ENCODE measurements around the gene TLX1.

Gene TLX1

GRCh38 chr10:101133489-101134298 lies 2.6 kb downstream of the TLX1 start:
- no peak for DNase-seq
- Histone ChIP-seq H3F3A (ENCODE audit: insufficient read depth, low read length) (no peaks in the 10 kb centered on the region), H3K27ac (ENCODE audit: low read length) (no peak overlapping the region), H3K27me3 (replicated peaks; ENCODE audit: insufficient read depth, low read length) (peaks cover 88% of the 10 kb centered on the region), H3K4me2 (ENCODE audit: low read depth, low read length) (no peak overlapping the region), H3K9me2 (replicated peaks; ENCODE audit: insufficient read depth, low read length) (no peaks in the 10 kb centered on the region), H3K9me3 (replicated peaks; ENCODE audit: insufficient read depth, low read length) (no peaks in the 10 kb centered on the region), H3K36me3 (replicated peaks; ENCODE audit: insufficient read depth, low read length) (no peaks in the 10 kb centered on the region), H3K9ac (ENCODE audit: low read length) (no peak overlapping the region), H2AFZ (ENCODE audit: low read length) (no peak overlapping the region), H3K79me2 (ENCODE audit: low read length) (no peaks in the 10 kb centered on the region), H3K4me1 (ENCODE audit: low read length) (no peaks in the 10 kb centered on the region), H4K20me1 (ENCODE audit: insufficient read depth, low read length) (no peaks in the 10 kb centered on the region), H3K4me3 (ENCODE audit: low read length) (no peak overlapping the region)
- no peak for TF ChIP-seq EZH2 (optimal IDR thresholded peaks at IDR 0.05; ENCODE audit: low read depth, low read length)

- no peaks in the 10 kb centered on the region for H4K20me1 ChIP-seq (ENCODE audit: insufficient read depth, low read length)
- no peaks in the 10 kb centered on the region for H3K9me2 ChIP-seq (replicated peaks; ENCODE audit: insufficient read depth, low read length)
- H3K27me3 ChIP-seq (replicated peaks; ENCODE audit: insufficient read depth, low read length): peaks cover 82% of the 10 kb centered on the region
- no peak overlapping the region for H2AFZ ChIP-seq (ENCODE audit: low read length)
- no peaks in the 10 kb centered on the region for H3K4me1 ChIP-seq (ENCODE audit: low read length)
- H3F3A ChIP-seq (ENCODE audit: insufficient read depth, low read length): no peaks in the 10 kb centered on the region
- H3K79me2 ChIP-seq (ENCODE audit: low read length): no peaks in the 10 kb centered on the region
- no peak for TF ChIP-seq CTCF (IDR thresholded peaks at IDR 0.05; ENCODE audit: low read length)
- TF ChIP-seq EZH2 (optimal IDR thresholded peaks at IDR 0.05; ENCODE audit: low read depth, low read length): peak; percentile 68
- no peaks in the 10 kb centered on the region for H3K36me3 ChIP-seq (replicated peaks; ENCODE audit: insufficient read depth, low read length)
- H3K9me3 ChIP-seq (replicated peaks; ENCODE audit: insufficient read depth, low read length): no peaks in the 10 kb centered on the region
- peak overlapping the region; percentile 34; the same call in 1 of the 2 replicates for H3K4me2 ChIP-seq (ENCODE audit: low read depth, low read length)
- no peak for DNase-seq
- no peak overlapping the region for H3K27ac ChIP-seq (ENCODE audit: low read length)
- H3K9ac ChIP-seq (ENCODE audit: low read length): no peak overlapping the region
- H3K4me3 ChIP-seq (ENCODE audit: low read length): no peak overlapping the region
These were observed 3.4 kb downstream of the TLX1 start for GRCh38 chr10:101134299-101135127.

GRCh38 chr10:101135141-101136006 lies 4.3 kb downstream of the TLX1 start:
- peaks cover 79% of the 10 kb centered on the region for H3K27me3 ChIP-seq (replicated peaks; ENCODE audit: insufficient read depth, low read length)
- no peaks in the 10 kb centered on the region for H3F3A ChIP-seq (ENCODE audit: insufficient read depth, low read length)
- H4K20me1 ChIP-seq (ENCODE audit: insufficient read depth, low read length): no peaks in the 10 kb centered on the region
- H3K9ac ChIP-seq (ENCODE audit: low read length): no peak overlapping the region
- H3K4me3 ChIP-seq (ENCODE audit: low read length): no peak overlapping the region
- no peak overlapping the region for H3K27ac ChIP-seq (ENCODE audit: low read length)
- H3K4me2 ChIP-seq (ENCODE audit: low read depth, low read length): peak overlapping the region; percentile 34; the same call in 1 of the 2 replicates
- no peak overlapping the region for H2AFZ ChIP-seq (ENCODE audit: low read length)
- no peak for DNase-seq
- no peaks in the 10 kb centered on the region for H3K36me3 ChIP-seq (replicated peaks; ENCODE audit: insufficient read depth, low read length)
- H3K79me2 ChIP-seq (ENCODE audit: low read length): no peaks in the 10 kb centered on the region
- TF ChIP-seq EZH2 (optimal IDR thresholded peaks at IDR 0.05; ENCODE audit: low read depth, low read length): no peak
- TF ChIP-seq CTCF (IDR thresholded peaks at IDR 0.05; ENCODE audit: low read length): no peak
- TF ChIP-seq EZH2phosphoT487 (IDR thresholded peaks at IDR 0.05; ENCODE audit: low read length): no peak
- H3K4me1 ChIP-seq (ENCODE audit: low read length): no peaks in the 10 kb centered on the region
- H3K9me3 ChIP-seq (replicated peaks; ENCODE audit: insufficient read depth, low read length): no peaks in the 10 kb centered on the region
- no peaks in the 10 kb centered on the region for H3K9me2 ChIP-seq (replicated peaks; ENCODE audit: insufficient read depth, low read length)
